SKM-1 (cell line): ENCODE data around the gene FCHO1.
"Not testable (repeated sequence)": the region's sequence is repeated elsewhere in the genome, so short reads cannot be mapped to it uniquely, and the experiment has no call there.

Source experiments
- DNase-seq: peaks from one replicate; lab custom pipeline; 2025; ENCODE audit not compliant: unreplicated experiment; lab: John Stamatoyannopoulos, UW

Gene FCHO1

DNA sequence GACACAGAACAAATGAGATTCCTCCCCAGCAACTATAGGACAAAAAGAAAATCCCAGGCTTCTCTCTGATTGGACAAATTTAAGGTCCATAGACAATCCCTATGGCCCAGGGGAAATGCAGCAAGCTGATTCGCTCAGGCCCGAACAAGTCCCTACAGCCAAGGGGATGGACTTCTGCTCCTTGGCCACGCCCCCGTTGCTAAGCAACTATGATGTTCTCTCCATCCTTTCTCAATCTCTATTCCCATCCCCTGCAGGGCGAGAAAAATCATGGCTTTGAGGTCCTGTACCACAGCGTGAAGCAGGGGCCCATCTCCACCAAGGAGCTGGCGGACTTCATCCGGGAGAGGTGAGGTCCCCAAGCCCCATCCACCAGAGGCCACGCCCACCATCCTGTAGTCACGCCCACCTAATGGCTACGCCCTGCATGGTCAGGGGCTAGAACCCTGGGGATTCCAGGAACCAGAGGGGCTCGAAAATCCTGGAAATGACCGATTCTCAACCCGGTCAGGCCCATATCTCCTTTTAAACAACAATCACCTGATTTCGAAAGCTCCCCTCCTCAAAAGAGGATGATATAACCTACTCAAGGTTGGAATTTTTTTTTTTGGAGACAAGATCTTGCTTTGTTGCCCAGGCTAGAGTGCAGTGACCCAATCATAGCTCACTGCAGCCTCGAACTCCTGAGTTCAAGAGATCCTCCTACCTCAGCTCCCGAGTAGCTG lies 11.4 kb downstream of the FCHO1 start:
- no peak for DNase-seq

DNA sequence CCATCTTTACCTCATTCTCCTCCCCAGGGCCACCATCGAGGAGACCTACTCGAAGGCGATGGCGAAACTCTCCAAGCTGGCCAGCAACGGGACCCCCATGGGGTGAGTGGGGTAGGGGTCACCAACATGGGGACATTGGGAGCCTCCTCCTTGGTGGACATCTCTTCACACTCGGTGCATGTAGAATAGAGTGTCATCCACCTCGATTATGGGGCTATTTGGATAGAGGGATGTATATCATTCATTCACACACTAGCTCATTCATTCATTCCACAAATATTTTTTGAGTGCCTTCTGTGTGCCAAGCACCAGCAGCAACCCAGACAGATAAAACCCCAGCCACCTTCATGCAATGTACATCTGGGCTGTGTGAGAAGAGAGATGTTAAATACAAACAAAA lies 13.1 kb downstream of the FCHO1 start:
- no peak for DNase-seq

DNA sequence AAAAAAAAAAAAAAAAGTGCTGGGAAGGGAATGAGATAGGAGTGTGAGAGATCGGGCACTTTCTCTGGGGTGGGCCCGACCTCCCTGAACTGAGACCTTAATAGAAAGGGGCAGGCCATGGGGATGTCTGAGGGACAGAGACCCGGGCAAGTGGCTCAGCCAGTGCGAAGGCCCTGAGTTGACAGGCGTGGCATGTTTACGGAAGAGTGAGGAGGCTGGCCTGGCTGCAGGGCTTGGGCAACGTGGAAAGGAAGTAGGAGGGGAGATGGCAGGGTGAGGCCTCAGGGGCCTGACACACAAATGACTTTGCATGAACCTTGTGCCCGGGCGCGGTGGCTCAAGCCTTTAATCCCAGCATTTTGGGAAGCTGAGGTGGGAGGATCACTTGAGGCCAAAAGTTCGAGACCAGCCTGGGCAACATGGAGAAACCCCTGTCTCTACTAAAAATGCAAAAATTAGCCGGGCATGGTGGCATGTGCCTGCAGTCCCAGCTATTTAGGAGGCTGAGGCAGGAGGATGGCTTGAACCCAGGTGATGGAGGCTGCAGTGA lies 13.9 kb downstream of the FCHO1 start:
- peak; percentile 71 for DNase-seq

DNA sequence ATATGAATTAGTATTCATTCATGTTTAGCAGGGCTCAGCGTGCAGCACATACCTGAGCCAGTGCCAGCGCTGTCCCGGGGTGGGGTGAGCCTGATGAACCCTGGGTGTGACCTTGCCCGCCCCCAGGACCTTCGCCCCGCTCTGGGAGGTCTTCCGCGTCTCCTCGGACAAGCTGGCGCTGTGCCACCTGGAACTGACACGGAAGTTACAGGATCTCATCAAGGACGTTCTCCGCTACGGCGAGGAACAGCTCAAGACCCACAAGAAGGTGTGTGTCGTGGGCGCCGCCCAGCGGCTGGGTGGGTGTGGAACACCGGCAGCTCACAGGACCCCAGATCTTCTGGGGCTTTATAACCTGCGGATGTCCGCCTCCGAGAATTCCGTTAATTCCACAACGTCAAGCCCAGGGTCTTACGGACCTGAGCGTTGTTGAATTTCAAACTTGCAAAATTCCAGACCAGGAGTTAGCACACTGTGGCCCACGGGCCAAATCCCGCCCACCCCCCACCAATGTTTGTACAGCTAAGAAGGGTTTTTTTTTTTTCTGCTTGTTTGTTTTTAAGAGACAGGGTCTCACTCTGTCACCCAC lies 15.4 kb downstream of the FCHO1 start:
- no peak for DNase-seq

DNA sequence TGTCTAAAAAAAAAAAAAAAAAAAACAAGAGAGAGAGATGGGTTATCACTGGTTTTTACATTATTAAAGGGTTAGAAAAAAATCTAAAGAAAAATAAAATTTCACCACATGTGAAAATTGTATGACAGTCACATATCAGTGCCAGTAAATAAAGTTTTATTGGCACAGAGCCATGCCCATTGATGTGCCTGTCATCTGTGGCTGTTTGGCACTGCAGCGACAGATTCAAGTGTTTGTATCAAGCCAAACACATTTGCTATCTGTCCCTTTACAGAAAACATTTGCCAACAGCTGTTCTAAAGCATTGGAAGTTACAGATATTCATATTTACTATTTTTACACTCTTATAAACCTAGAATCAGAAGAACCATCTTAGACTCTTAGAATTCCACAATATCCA lies 16.3 kb downstream of the FCHO1 start:
- DNase-seq: no peak

DNA sequence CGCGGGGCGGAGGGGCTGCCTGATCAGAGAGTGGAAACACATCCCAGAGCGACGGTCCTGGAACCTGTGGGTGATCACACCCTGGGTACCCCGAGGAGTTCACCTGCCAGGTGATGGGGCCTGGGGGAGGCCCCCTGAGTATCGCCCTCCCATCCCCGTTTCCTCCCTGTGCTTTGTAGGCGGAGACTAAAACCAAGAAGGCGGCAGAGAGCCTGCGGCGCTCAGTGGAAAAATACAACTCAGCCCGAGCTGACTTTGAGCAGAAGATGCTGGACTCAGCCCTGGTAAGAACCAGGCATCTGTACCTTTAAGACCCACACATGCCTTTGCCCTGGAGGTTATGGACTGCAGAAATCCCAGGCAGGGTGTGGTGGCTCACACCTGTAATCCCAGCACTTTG lies 19.3 kb downstream of the FCHO1 start:
- no peak for DNase-seq

DNA sequence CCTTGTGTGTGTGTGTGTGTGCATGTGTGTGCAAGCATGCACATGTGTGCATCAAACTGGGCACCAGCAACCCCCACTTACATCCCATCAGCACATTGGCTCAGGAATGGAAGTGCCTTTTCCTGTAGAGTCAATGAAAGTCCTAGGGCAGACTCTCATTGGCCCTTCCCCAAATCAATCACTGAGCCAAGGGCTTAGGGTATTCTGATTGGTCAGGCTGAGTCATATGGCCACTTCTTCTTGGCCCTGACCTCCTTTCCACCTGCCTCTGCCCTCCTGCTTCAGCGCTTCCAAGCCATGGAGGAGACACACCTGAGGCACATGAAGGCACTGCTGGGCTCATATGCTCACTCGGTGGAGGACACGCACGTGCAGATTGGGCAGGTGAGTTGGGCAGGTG lies 20.9 kb downstream of the FCHO1 start:
- DNase-seq: no peak

DNA sequence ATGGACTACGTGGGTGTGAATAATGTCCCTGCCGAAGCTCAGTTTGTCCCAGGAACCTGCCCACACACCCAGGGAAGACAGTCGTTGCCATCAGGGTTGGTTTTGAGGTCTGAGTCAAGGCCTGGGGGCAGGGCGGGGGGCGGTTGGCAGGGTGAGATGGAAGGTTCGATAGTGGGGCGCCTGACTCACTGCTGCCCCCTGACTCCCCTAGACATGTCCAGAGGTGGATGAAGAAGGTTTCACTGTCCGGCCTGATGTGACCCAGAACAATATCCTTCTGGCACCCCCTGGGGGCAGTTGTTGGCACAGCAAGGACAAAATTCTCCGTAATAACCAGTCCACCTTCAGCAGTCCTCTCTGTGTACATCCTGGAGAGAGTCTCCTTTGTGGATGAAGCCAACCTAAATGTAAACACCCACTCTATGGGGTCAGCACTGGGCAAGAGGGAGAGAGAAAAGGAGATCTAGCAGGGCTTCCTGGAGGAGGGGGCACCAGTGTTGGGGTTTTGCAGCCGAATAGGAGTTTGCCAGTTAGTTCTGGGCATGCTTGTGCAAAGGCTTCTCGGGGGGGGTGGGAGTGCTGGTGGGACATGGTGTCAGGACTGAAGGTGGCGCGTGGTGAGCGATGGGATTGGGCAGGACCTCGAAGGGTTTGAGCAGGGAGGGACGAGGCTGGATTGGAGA lies 24.1 kb downstream of the FCHO1 start:
- DNase-seq: no peak

DNA sequence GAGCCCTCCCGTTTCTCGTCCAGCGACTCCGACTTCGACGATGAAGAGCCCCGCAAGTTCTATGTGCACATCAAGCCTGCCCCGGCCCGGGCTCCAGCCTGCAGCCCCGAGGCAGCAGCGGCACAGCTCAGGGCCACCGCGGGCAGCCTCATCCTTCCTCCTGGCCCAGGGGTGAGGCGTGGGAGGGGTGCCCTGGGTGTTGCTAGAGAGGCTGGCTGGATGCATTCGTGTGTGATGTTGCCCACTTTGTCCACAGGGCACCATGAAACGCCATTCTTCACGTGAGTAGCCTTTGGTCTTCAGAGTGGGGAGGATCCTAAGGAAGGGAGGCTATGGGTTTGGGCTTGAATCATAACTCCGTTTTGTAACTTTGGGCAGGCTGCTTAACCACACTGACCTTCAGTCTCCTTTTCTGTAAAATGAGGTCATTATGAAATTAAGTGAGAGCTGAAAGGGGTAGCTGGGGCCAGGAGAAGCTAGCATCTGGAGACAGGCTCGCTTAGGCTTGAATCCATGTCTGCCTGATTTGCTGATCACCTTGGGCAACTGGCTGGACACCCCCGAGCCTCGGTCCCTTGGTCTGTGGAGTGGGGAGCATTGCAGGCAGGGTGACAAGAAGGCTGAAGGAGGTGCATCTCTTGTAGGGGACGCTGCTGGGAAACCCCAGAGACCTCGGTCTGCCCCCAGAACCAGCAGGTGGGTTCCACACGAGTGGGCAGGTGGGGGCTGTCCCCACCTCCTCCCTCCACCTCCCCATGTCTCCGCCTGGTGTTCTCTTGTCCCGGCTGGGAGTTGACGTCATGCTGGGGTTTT lies 24.9 kb downstream of the FCHO1 start:
- no peak for DNase-seq

DNA sequence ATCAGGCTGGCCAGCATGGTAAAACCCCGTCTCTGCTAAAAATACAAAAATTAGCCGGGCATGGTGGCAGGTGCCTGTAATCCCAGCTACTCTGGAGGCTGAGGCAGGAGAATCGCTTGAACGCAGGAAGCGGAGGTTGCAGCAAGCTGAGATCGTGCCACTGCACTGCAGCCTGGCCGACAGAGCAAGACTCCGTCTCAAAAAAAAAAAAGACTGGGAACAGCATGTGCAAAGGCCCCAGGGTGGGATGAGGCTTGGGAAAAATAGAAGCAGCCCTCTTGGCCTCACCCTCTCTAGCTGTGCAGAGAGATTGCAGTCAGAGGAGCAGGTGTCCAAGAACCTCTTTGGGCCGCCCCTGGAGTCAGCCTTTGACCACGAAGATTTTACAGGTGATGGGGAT lies 26.6 kb downstream of the FCHO1 start:
- DNase-seq: not testable (repeated sequence)

DNA sequence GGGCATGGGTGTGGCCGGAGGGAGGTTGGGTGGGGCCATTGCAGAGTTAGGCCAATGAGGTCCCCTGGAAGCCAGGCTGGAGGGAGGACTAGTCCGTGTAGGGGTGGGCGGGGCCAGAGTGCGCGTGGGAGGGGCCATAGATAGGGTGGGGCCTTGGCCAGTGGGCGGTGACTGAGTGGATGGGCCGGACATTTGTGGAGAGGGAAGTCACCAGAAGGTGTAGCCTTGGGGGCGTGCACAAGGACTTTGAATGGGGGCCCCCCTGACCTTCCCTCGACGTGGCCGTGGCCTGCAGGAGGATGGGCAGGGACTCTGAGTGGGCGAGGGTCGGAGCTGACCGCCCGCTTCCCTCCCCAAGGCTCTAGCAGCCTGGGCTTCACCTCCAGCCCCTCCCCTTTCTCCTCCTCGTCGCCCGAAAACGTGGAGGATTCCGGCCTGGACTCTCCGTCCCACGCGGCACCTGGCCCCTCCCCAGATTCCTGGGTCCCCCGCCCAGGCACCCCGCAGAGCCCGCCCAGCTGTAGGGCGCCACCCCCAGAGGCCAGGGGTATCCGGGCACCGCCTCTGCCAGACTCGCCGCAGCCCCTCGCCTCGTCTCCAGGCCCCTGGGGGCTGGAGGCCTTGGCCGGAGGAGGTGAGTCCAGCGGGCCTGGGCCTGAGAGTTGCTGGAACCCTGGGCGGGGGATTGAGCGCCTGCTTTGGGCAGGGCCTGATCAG lies 27.1 kb downstream of the FCHO1 start:
- DNase-seq: no peak

DNA sequence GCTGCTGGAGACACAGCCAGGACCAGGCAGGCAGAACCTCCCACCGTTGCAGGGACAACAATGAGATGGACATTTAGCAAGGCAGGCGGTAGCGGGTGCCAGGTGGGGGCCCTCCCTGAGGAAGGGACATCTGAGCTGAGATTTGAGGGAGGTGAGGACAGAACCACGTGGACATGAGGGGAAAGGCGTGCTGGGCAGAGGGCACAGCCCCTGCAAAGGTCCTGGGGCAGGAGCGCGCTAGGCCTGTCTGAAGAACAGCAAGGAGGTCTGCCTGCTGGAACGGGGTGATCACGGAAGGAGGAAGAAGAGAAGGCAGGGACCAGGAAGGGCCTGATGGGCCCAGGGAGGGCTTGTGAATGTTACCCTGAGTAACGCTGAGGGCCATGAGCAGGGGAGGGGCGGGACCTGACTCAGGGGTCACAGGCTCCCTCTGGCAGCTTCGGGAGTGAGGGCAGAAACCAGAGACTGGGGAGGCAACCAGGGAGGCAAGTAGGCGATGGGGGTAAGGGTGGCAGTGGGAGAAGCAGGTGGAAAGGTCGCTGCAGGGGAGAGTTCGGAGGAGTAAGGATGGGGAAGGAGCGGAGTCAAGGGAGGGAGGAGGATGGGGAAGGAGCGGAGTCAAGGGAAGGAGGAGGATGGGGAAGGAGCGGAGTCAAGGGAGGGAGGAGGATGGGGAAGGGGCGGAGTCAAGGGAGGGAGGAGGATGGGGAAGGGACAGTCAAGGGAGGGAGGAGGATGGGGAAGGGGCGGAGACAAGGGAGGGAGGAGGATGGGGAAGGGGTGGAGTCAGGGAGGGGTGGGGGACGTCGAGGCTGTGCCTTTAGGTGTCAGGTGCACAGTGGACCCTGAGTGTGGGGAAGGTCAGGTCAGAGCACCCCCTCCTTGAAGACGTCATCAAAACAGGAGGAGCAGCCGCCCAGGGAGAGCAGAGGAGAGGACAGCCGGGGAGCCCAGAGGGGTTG lies 28.0 kb downstream of the FCHO1 start:
- DNase-seq: no peak

DNA sequence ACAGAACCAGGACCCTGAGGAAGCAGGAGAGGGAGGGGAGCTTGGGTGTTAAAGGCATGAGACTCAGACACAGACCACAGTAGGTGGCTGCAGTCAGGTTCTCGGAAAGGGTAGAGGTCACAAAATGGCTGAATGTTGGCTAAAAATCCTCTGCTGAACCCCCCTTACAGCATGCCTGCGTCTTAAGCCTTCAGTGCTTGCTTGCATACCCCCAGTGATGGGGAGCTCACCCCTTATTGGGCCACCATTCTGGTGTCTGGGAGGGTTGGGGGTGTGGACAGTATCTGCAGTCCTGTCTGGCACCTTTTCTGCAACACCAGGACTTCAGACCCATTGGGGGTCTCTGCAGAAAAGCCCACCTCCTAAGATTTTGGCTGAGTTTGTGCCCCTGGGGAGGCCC lies 29.5 kb downstream of the FCHO1 start:
- DNase-seq: no peak

DNA sequence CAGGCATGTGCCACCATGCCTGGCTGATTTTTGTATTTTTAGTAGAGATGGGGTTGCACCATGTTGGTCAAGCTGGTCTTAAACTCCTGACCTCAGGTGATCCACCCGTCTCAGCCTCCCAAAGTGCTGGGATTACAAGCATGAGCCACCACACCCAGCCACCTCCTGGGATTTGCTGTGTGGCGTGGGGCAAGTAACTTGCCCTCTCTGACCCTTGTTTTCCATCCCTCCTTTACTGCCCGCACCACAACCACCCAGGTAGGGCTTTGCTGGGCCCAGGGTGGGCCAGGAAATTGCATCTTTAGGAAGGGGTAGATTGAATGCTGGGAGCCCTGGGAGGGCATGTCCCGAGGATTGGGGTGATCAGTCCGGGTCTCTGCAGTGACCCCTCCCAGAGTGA lies 32.4 kb downstream of the FCHO1 start:
- not testable (repeated sequence) for DNase-seq

DNA sequence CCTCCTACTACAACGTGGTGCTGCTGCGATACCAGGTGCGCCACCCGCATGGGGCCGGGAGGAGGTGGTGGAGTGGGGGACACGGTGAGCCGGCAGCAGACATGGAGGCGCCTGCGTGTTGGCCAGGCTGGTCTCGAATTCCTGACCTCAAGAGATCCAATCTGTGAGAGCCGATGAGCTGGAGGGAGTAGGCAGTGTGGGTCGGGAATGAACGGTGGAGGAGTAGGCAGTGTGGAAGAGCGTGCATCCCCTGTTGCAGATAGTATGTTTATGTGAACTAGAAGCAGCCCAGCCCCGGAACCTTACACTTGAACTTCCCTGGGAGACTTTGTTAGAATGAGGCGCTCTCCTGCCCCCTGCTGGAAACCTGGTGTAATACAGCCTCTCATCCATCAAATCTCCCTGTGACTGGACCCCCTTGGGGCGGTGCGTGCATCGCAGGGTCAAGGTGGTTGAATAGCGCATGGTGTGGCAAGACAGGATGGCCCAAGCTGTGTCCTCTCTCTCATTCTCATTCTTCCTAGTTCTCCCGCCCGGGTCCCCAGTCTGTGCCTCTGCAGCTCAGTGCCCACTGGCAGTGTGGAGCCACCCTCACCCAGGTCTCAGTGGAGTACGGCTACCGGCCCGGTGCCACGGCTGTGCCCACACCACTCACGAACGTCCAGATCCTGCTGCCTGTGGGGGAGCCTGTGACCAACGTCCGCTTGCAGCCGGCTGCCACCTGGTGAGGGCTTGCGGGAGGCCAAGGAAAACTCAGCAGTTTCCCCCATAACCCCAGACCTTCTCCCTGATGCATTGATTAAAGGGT lies 33.1 kb downstream of the FCHO1 start:
- DNase-seq: peak; percentile 22

DNA sequence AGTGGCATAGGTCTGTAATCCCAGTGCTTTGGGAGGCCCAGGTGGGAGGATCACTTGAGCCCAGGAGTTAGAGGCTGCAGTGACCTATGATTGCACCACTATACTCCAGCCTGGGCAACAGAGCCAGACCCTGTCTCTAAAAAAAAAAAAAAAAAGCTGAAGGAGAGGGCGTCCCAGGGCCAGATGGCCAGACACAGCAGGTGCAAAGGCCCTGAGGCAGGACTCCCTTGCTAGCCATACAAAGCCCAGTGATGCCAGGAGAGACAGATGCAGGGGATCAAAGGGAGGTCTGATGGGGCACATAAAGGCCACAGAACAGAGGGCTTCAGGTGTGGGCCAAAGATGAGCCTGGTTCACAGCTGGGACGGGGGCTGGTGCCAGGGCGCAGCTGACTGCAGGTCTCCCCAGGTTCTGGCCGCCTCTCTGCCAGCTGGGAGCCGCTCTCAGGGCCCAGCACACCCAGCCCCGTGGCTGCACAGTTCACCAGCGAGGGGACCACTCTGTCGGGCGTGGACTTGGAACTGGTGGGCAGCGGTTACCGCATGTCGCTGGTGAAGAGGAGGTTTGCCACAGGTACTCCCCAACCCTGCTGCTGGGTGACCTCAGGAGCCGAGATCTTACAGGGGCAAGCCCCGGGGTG lies 36.1 kb downstream of the FCHO1 start:
- no peak for DNase-seq

DNA sequence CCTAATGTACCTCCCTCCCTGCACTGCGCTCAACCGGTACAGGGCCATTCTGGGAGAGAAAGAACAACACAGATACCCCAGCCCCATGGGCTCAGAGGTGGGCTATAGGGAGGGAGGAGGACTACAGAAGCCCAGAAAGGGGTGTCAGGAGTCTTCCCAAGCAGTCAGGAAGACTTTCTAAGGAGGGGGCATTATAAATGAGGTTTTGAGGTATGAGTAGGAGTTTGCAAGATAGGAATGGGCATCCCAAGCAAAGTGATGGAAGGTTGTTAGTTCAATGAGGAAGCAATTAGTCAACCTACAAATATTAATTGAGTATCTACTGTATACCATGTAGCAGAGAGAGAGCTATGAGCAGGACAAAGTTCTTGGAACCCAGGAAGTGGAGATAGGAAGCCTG lies 37.4 kb downstream of the FCHO1 start:
- DNase-seq: no peak

DNA sequence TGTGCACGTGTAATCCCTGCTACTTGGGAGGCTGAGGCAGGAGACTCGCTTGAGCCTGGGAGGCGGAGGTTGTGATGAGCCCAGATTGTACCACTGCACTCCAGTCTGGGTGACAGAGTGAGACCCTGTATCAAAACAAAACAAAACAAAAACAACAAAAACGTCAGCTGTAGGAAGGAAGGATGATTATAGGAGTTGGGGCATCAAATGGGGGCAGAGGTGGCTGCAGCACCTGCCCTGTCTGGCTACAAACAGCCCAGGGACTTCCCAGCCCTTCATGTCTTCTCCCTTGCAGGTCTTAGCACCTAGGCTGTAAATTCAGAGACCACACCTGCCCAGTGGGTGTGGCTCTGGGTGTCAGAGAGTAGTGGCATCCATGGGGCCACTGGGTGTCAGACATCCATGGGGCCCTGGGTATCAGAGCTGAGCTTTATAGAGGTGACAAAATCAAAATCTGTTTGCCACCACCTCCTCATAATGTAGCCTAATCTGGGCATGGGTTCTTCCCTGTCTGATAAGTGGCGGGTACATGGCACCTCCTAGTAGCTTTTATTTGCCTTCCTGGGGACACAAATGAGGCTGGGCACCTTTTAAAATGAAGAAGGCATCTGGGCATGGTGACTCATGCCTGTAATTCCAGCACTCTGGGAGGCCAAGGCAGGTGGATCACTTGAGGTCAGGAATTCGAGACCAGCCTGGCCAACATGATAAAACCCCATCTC lies 38.9 kb downstream of the FCHO1 start:
- DNase-seq: no peak
